Dendritic cell treated with granulocyte-macrophage colony-stimulating factor and Interleukin-4, amounts not matched to agents 40 ng/mL and 50 ng/mL, for 4 days (primary cell): ENCODE results near the gene TEDC2.
A peak's percentile ranks its signal among the peaks of the same experiment; 100 is the strongest.

Experiments
- H3K27ac Mint-ChIP-seq: one replicate; pipeline ENCODE4 v1.8.0; 2022; ENCODE audit warnings: mild to moderate bottlenecking, mixed read lengths
- H3K27me3 Mint-ChIP-seq: one replicate; pipeline ENCODE4 v1.8.0; 2022; ENCODE audit warnings: mild to moderate bottlenecking, mixed read lengths
- H3K36me3 Mint-ChIP-seq: one replicate; pipeline ENCODE4 v1.8.0; 2022; ENCODE audit warnings: low read depth, mixed read lengths
- H3K4me1 Mint-ChIP-seq: one replicate; pipeline ENCODE4 v1.8.0; 2022; ENCODE audit warnings: low read depth, mixed read lengths
- H3K4me3 Mint-ChIP-seq: one replicate; pipeline ENCODE4 v1.8.0; 2022; ENCODE audit warnings: mild to moderate bottlenecking, moderate library complexity, mixed read lengths
- H3K9me3 Mint-ChIP-seq: one replicate; pipeline ENCODE4 v1.8.0; 2022; ENCODE audit warnings: mixed read lengths
- intact Hi-C: fragments of 100-400 bp; cut with micrococcal nuclease; formaldehyde crosslinking; loops from one replicate; pipeline ENCODE4 v1.15.0; 2022

The TEDC2 gene

GRCh38 chr16:2466667-2467527 is 7.0 kb downstream of the TEDC2 start:
- Mint-ChIP-seq H3K27ac (no peak overlapping the region), H3K27me3 (peaks cover 49% of the 10 kb centered on the region), H3K4me1 (peaks cover 38% of the 10 kb centered on the region), H3K36me3 (no peaks in the 10 kb centered on the region), H3K9me3 (no peaks in the 10 kb centered on the region), H3K4me3 (no peak overlapping the region)
- intact Hi-C loops = no loop called here

GRCh38 chr16:2467528-2468232 is 7.8 kb downstream of the TEDC2 start:
- no peaks in the 10 kb centered on the region for H3K36me3 Mint-ChIP-seq
- no peaks in the 10 kb centered on the region for H3K9me3 Mint-ChIP-seq
- no peak overlapping the region for H3K27ac Mint-ChIP-seq
- H3K27me3 Mint-ChIP-seq = peaks cover 57% of the 10 kb centered on the region
- intact Hi-C loops = no loop called here
- peaks cover 42% of the 10 kb centered on the region for H3K4me1 Mint-ChIP-seq
- H3K4me3 Mint-ChIP-seq = peak overlapping the region; percentile 70

- no peak overlapping the region for H3K27ac Mint-ChIP-seq
- no peaks in the 10 kb centered on the region for H3K36me3 Mint-ChIP-seq
- no peaks in the 10 kb centered on the region for H3K9me3 Mint-ChIP-seq
- intact Hi-C loops = no loop called here
- peak overlapping the region; percentile 70 for H3K4me3 Mint-ChIP-seq
- peaks cover 48% of the 10 kb centered on the region for H3K4me1 Mint-ChIP-seq
- peaks cover 63% of the 10 kb centered on the region for H3K27me3 Mint-ChIP-seq
Measured at GRCh38 chr16:2468233-2468724, 8.4 kb downstream of the TEDC2 start.

GRCh38 chr16:2468725-2469398 is 9.0 kb downstream of the TEDC2 start:
- H3K27ac Mint-ChIP-seq = no peak overlapping the region
- no peak overlapping the region for H3K4me3 Mint-ChIP-seq
- peaks cover 67% of the 10 kb centered on the region for H3K27me3 Mint-ChIP-seq
- no peaks in the 10 kb centered on the region for H3K9me3 Mint-ChIP-seq
- no peaks in the 10 kb centered on the region for H3K36me3 Mint-ChIP-seq
- intact Hi-C loops = no loop called here
- H3K4me1 Mint-ChIP-seq = peaks cover 46% of the 10 kb centered on the region

GRCh38 chr16:2469399-2470233 is 9.7 kb downstream of the TEDC2 start:
- H3K9me3 Mint-ChIP-seq = no peaks in the 10 kb centered on the region
- H3K27ac Mint-ChIP-seq = no peak overlapping the region
- H3K36me3 Mint-ChIP-seq = peaks cover 1% of the 10 kb centered on the region
- H3K4me3 Mint-ChIP-seq = no peak overlapping the region
- H3K27me3 Mint-ChIP-seq = peaks cover 67% of the 10 kb centered on the region
- H3K4me1 Mint-ChIP-seq = peaks cover 42% of the 10 kb centered on the region
- intact Hi-C loops = no loop called here

- Mint-ChIP-seq H3K9me3 (no peaks in the 10 kb centered on the region), H3K36me3 (peaks cover 5% of the 10 kb centered on the region), H3K4me1 (peaks cover 42% of the 10 kb centered on the region), H3K4me3 (no peak overlapping the region), H3K27me3 (peaks cover 67% of the 10 kb centered on the region), H3K27ac (no peak overlapping the region)
- intact Hi-C loops = no loop called here
Measured at GRCh38 chr16:2470234-2470601, 10.3 kb downstream of the TEDC2 start.

- intact Hi-C loops = no loop called here
- Mint-ChIP-seq H3K4me1 (peaks cover 42% of the 10 kb centered on the region), H3K27ac (no peak overlapping the region), H3K9me3 (no peaks in the 10 kb centered on the region), H3K4me3 (no peak overlapping the region), H3K27me3 (peaks cover 67% of the 10 kb centered on the region), H3K36me3 (peaks cover 5% of the 10 kb centered on the region)
Measured at GRCh38 chr16:2470603-2471015, 10.7 kb downstream of the TEDC2 start.

GRCh38 chr16:2471016-2471652 is 11.2 kb downstream of the TEDC2 start, which contains the start of gene NTN3:
Gene NTN3, plus strand, starts transcription at chr16:2471297. Its CDS starts 405 bp downstream, at chr16:2471702.
- Mint-ChIP-seq H3K27me3 (peaks cover 64% of the 10 kb centered on the region), H3K4me3 (no peak within 1 kb of the TSS), H3K27ac (no peak within 1 kb of the TSS), H3K4me1 (peaks cover 47% of the 10 kb centered on the region), H3K36me3 (peaks cover 5% of the 10 kb centered on the region), H3K9me3 (no peaks in the 10 kb centered on the region)
- intact Hi-C loops = no loop called here

- Mint-ChIP-seq H3K4me3 (no peak overlapping the region), H3K9me3 (no peaks in the 10 kb centered on the region), H3K36me3 (peaks cover 5% of the 10 kb centered on the region), H3K4me1 (peaks cover 50% of the 10 kb centered on the region), H3K27me3 (peaks cover 57% of the 10 kb centered on the region), H3K27ac (no peak overlapping the region)
- intact Hi-C loops = no loop called here
Measured at GRCh38 chr16:2471653-2472487, 12.0 kb downstream of the TEDC2 start.

GRCh38 chr16:2472488-2472864 is 12.6 kb downstream of the TEDC2 start:
- H3K4me1 Mint-ChIP-seq = peaks cover 52% of the 10 kb centered on the region

GRCh38 chr16:2472885-2473445 is 13.1 kb downstream of the TEDC2 start:
- peaks cover 56% of the 10 kb centered on the region for H3K4me1 Mint-ChIP-seq
- no peaks in the 10 kb centered on the region for H3K9me3 Mint-ChIP-seq
- H3K27me3 Mint-ChIP-seq = peaks cover 49% of the 10 kb centered on the region
- H3K27ac Mint-ChIP-seq = no peak overlapping the region
- H3K4me3 Mint-ChIP-seq = peak overlapping the region; percentile 54
- H3K36me3 Mint-ChIP-seq = peaks cover 5% of the 10 kb centered on the region
- intact Hi-C loops = no loop called here

More at GRCh38 chr16:2472488-2472864, 12.6 kb downstream of the TEDC2 start:
- no peak overlapping the region for H3K27ac Mint-ChIP-seq
- no peaks in the 10 kb centered on the region for H3K9me3 Mint-ChIP-seq
- H3K4me3 Mint-ChIP-seq = no peak overlapping the region
- H3K36me3 Mint-ChIP-seq = peaks cover 5% of the 10 kb centered on the region
- H3K27me3 Mint-ChIP-seq = peaks cover 51% of the 10 kb centered on the region
- intact Hi-C loops = no loop called here

GRCh38 chr16:2473446-2473926 is 13.6 kb downstream of the TEDC2 start:
- Mint-ChIP-seq H3K4me1 (peaks cover 56% of the 10 kb centered on the region), H3K27me3 (peaks cover 44% of the 10 kb centered on the region), H3K27ac (no peak overlapping the region), H3K9me3 (no peaks in the 10 kb centered on the region), H3K36me3 (peaks cover 5% of the 10 kb centered on the region), H3K4me3 (peak overlapping the region; percentile 54)
- intact Hi-C loops = no loop called here
